Parietal lobe (tissue), 2 donors: Measurements from ENCODE around the gene BCAS4. TPM values are rescaled to one million over a fixed set of nuclear protein-coding genes. Genes with fewer than 3 reads are reported as not detected.

Source experiments
- small RNA-seq: library from RNA; depleted of rRNA; stranded (forward); fragments of <200 nt; gene quantifications from one replicate; pipeline ENCODE3, GENCODE V24; 2014; ENCODE audit warnings: low replicate concordance
- total RNA-seq: library from RNA; depleted of rRNA; stranded (reverse); fragments of >200 nt; gene quantifications from one replicate; pipeline ENCODE4 v1.2.3, GENCODE V29; 2014

Gene BCAS4, protein sequence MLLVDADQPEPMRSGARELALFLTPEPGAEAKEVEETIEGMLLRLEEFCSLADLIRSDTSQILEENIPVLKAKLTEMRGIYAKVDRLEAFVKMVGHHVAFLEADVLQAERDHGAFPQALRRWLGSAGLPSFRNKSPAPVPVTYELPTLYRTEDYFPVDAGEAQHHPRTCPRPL
- 12.5 TPM for total RNA-seq

DNA sequence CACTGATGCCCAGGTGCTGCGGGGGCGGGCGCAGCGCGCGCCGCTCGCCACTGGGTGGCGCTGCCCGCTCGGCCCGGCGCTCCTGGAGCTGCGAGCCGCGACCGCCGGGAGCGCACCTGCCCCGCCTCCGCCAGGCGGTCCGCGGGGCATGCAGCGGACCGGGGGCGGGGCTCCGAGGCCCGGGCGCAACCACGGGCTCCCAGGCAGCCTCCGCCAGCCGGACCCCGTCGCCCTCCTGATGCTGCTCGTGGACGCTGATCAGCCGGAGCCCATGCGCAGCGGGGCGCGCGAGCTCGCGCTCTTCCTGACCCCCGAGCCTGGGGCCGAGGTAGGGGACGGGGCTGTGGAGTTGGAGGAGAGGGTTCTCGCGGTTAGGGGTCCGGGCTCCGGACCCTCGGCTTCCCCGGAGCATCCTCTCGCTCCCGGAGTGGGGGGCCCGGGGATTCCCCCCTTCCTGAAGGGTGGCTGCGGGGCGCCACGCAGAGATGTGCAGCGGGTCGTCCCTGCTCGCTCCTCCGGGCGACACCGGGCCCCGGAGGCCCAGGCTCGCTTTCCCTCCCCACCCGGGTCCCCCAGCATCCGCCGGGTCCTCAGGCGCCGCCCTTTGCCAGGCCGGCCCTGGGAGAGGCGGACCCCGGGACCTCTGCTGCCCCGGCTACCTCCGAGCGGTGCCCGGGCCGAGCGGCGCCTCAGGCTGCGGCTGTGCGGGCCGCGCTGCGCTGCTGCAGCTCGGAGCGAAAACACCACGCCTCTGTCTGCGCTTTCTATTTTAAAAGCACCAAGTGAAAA is at the start of gene BCAS4:
Gene BCAS4 (plus strand): TSS at position 216 of the 789 bp plus-strand sequence. CDS start 23 bp downstream, at position 239.

Small RNA genes lying within 50 kb of the gene (small RNA-seq; reads per million reads assigned to genes)
- gene TMSB4XP6 = not detected

Other genes starting within 250 kb of the BCAS4 start
- gene RIPOR3, start 103.5 kb upstream of the BCAS4 start, total RNA-seq = 2.2 TPM
- 9.4 TPM for gene PARD6B, start 63.5 kb upstream of the BCAS4 start, total RNA-seq
- gene ADNP, start 136.4 kb downstream of the BCAS4 start, total RNA-seq = 141 TPM
- gene DPM1, start 163.5 kb downstream of the BCAS4 start, total RNA-seq = 30.4 TPM
- gene MOCS3, start 163.8 kb downstream of the BCAS4 start, total RNA-seq = 8.5 TPM
- 27.5 TPM for gene KCNG1, start 228.0 kb downstream of the BCAS4 start, total RNA-seq